Measurements from ENCODE around the gene THRAP3.
"Not testable (repeated sequence)": the region's sequence is repeated elsewhere in the genome, so short reads cannot be mapped to it uniquely, and the experiment has no call there.

The THRAP3 gene

DNA sequence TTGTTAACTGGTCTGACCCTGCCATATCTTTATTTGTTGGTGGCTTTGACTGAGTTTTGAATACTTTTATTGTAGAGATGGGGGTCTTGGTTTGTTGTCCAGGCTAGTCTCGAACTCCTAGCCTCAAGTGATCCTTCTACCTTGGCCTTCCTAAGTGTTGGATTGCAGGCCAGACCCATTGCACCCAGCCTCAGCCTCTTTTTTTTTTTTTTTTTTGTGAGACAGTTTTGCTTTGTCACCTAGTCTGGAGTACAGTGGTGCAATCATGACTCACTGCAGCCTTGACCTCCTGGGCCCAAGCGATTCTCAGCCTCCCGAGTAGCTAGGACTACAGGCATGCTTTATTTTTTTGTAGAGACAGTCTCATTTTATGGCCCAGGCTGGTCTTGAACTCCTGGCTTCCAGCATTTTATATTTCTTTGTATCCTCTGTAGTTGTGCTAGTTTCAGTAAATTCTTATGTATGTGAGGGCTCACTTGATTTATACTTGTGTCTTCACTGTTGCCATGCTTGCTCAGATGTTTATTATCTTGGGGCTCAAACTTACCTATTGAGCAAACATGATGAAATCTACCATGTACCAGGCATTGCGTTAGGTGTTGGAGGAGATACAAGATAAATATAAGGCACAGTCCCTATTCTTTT is 24.1 kb downstream of the THRAP3 start:
- DNase-seq (ENCODE audit: low spot score), result peak; percentile 34

DNA sequence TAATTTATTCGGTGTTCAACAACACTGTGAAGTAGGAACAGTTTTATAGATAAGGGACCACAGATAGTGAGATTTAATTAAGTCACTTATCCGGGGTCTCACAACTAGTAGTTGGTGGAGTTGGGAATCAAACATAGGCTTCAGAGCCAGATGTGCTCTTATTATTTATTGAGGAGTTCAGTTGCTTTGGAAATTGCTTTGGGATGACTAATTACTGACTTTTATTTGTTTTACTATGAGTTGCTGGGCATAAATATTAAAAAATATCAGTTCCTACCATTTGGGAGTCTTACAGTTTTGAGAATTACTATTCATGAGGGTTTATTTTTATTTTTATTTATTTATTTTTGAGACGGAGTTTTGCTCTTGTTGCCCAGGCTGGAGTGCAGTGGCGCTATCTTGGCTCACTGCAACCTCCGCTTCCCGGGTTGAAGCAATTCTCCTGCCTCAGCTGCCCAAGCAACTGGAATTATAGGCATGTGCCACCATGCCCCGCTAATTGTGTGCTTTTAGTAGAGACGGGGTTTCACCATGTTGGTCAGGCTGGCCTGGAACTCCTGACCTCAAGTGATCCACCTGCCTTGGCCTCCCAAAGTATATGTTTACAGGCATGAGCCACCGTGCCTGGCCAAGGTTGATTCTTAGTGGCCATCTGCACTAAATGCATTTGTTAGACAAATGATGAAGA is 27.7 kb downstream of the THRAP3 start:
- DNase-seq (ENCODE audit: low spot score), result no peak

DNA sequence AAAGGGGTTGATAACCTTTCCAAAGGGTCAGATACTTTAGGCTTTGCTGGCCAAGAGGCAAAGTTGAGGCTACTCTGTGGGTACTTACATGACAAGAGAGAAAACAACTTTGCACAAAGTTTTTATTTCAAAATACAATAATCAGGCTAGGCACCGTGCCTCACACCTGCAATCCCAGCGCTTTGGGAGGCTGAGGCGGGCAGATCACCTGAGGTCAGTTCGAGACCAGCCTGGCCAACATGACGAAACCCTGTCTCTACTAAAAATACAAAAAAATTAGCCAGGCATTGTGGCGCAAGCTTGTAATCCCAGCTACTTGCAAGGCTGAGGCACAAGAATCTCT is 28.2 kb downstream of the THRAP3 start:
- not testable (repeated sequence) for DNase-seq (ENCODE audit: low spot score)

DNA sequence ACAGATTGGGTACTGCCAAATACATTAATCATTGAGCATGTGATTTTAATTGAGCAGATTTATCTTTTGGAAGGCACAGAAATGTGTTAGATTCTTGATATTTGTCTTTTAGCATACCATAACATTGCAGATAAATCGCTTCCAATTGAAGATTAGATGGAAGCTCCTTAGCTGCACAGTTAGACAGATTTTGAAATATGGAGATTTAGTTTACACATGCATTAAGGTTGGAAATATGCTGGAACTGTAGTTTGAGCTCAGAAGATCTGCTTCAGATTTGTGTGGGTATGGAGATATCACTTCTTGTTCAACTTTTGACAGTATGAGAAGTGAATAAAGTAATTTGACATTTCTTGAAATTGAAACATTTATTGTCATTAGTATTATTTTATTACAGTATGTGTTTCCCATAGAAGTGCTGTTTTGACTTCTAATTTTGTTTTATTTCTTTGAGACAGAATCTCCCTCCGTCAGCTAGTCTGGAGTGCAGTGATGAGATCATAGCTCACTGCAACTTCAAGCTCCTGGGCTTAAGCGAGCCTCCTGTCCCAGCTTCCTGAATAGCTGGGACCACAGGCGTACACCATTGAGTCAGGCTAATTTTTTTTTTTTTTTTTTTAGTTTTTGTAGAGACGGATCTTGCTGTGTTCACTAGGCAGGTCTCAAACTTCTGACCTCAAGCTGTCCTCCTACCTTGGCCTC is 29.1 kb downstream of the THRAP3 start:
- no peak for DNase-seq (ENCODE audit: low spot score)

DNA sequence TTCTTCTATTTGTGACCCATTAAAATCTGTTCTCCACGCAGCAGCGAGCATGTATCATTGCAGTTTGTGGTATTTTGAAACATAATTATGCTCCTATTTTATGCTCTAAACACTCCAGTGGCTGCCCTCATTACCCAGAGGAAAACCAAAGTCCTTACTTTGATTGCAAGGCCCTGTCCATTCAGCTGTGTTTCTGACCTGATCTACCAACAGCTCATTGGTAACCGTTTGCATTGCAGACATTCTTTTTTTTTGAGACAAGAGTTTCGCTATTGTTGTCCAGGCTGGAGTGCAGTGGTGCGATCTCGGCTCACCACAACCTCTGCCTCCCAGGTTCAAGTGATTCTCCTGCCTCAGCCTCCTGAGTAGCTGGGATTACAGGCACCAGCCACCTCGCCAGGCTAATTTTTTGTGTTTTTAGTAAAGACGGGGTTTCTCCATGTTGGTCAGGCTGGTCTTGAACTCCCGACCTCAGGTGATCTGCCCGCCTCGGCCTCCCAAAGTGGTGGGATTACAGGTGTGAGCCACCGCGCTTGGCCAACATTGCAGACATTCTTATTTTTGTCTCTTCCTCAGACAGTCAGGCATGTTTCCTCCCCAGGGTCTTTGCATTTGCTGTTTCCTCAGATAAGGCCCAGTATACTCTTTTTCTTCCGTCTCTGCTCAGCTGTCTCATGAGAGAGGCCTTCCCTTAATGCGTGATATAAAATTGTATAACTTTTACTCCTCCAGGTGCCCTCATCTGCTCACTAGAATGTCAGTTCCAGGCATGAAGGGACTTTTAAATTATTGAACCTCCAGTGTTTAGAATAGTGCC is 32.5 kb downstream of the THRAP3 start:
- no peak for DNase-seq (ENCODE audit: low spot score)

DNA sequence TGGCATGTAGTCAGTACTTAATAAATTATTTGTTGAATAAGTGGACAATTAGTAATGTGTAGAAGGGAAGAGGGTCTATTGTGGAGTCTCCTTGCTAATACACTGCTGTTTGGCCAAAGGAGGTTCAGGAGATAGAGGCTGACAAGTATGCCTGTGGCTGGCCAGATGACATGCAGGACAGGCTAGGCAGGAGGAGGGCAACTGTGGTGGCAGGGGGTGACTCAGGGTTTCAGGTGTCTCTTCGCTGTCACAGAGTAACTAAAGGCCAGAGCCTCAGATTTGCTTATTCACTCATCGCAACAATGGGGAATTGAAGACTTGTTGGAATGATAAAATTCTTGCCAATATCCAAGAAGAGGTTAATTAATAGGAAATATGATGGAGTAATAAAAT is 33.1 kb downstream of the THRAP3 start:
- no peak for DNase-seq (ENCODE audit: low spot score)

DNA sequence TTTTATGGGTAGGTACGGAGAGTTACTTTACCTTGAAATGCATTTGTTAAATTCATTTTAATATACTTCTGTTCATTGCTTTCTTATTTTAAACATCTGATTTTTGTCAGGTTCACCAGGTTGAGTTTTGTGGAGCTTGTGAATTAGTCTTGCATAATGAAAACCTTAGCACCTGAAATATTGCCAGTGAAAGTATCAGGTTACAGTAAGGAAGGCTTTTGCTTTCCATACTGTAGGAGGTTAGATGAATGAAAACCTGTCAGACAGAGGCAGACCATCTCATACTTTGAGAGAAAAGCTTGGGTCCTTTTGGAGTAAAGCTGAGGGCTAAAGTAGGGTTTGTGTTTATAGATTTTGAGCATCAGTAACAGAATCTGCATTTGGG is 34.7 kb downstream of the THRAP3 start:
- DNase-seq (ENCODE audit: low spot score), result no peak

DNA sequence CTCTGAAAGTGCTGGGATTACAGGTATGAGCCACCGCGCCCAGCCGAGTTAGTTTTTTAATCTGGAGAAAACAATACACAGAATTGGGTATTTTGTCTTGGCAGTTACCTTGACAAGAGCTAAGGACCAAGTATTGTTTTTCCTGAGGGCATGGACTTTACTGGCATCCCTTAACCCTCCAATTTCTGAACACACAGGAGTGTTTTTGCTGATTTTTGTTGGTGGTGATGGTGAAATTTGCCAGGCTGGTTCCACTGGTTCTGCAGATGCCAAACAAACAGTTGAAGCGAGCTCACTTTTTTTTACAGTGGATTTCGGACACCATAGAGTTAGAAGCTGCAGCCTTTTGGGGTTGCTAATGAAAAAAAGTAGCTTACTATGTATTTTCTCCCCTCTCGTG is 44.7 kb downstream of the THRAP3 start:
- DNase-seq (ENCODE audit: low spot score), result no peak

DNA sequence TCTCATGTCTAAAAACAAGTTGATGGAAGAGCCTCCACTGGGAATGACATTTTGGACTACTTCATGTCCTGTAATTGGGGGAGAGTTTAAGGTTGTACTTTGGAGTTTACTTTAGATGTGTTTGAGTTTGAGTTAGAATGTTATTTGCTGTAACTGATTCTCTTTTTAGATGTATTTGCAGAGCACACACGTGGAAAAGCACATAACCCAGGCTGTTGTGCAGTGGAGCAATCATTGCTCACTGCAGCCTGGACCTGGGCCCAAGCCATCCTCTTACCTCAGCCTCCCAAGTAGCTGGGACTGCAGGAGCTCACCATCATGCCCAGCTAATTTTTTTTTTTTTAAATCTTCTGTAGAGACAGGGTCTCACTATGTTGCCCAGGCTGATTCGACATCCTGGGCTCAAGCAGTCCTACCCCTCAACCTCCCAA is 45.2 kb downstream of the THRAP3 start:
- peak; percentile 26 for DNase-seq (ENCODE audit: low spot score)

DNA sequence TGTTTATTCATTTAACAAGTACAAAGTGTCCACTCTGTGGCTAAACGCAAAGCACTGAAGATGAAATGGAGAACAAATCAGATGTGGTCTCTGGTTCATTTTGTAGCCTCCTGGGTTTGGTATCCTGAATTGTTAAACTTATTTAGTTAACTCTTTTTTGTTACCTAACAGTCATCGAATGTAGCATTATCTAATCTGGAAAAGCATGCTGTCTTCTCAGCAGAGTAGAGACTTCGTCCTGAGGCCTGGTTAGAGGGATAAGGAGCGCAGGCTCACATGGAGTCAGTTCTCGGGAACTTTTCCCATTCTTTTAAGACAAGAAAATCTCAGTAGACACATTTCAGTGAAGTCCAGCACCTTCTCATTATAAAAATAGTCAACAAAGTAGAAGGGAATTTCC is 48.8 kb downstream of the THRAP3 start:
- no peak for DNase-seq (ENCODE audit: low spot score)

DNA sequence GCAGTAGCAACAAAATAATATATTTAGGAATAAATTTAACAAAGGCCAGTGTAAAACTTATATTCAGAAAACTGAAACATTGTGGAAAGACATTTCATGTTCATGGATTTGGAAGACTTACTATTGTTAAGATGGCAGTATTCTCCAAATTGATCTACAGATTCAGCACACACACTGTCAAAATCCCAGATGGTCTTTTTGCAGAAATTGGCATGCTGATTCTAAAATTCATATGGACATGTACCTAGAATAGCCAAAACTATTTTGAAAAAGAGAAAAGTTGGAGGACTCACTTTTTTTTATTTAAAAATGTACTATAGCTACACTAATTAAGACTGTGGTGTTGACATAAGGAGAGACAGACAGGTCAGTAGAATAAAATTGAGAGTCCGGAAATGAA is 50.0 kb downstream of the THRAP3 start:
- DNase-seq (ENCODE audit: low spot score), result no peak

DNA sequence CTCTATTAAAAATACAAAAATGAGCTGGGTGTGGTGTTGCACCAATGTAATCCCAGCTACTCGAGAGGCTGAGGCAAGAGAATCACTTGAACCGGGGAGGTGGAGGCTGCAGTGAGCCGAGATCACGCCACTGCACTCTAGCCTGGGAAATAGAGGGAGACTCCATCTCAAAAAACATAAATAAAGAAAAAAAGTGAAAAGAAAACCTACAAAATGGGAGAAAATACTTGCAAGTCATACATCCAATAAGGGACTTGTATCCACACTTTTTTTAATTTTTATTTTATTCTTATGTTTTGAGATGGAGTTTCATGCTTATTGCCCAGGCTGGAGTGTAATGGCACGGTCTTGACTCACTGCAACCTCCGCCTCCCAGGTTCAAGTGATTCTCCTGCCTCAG is 52.4 kb downstream of the THRAP3 start:
- no peak for DNase-seq (ENCODE audit: low spot score)

DNA sequence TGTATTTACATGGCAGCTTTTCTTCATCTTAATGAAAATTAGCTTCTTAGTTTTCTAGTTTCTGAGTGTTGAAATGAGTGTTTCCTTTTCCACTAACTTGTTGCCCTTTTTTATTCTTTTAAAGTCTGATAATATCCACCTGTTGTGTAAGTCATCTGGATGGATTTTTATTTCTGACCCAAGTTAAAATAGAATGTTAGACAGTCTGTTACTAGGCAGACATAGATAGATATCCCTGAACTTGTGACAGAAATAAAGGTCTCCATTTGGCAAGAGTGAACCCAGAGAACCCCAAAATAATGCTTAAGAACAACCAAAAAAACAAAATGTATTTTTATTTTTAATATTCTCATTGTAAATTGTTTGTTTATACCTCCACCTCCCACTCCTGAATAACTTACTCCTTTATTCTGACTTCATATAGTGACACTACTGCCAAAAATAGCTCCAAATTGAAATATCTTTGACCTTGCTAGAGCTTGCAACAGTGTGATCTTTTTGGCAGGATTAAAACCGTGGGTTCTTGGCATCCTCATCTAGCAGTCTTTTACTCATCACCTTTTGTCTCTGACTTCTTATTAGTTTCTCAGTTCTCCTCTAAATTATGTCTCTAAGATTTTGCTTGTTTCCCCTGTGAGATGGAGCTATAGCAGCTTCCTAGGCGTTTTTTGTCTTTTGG is 55.0 kb downstream of the THRAP3 start:
- DNase-seq (ENCODE audit: low spot score), result no peak

DNA sequence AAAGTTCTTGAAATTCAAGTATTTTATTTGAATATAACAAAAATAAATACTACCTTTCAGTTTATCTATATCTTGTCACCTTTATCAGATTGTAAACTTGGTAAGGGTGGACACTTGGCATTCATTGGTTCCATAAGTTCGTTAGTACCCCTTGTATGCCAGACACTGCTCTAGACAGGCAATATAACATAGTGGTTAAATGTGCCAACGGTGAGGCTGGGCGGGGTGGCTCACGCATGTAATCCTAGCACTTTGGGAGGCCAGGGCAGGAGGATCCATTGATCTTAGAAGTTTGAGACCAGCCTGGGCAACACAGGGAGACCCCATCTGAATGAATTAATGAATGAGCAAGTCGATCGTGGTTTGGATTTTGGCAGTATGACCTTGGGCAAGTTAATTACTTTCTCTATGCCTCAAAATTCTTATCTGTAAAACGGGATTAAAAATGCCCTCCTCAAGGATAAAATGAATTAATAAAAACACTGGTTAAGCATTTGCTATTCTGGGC is 55.6 kb downstream of the THRAP3 start:
- no peak for DNase-seq (ENCODE audit: low spot score)

DNA sequence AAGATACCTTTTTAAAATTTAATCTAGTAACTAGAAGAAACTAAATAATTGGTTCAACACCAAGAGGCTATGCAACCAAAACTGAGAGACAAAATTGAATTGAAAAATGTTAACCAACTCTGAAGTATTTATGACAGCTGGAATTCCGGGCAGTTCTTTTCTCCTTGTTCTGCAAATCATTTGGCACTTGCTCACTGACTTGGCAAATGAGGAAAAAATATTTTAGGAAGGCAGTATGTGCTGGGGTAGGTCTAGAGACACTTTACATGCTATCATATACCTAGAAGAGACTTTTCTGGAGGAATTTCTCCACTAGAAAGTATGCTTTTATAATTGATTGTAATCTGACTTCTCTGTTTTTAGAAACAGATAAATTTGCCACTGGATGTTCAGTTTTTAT is 59.8 kb downstream of the THRAP3 start:
- no peak for DNase-seq (ENCODE audit: low spot score)

DNA sequence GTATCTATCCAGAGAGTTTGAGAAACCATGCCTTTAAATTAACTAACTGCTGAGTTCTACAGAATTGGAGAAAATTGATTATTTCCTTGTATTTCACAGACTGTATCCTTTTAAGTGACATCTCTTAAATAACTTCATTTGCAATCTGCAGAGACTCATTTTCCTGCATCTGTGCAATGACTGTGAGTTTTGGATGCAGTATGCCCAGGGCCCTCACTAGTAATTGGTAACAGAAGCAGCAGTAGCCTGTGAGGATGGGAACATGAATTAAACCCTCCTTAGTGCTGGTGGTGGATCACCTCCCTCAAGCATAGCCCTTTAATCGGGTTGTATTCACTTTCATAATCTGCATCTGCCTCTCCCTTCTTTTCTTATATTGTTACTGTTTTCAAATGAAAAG is 60.3 kb downstream of the THRAP3 start:
- DNase-seq (ENCODE audit: low spot score), result no peak

DNA sequence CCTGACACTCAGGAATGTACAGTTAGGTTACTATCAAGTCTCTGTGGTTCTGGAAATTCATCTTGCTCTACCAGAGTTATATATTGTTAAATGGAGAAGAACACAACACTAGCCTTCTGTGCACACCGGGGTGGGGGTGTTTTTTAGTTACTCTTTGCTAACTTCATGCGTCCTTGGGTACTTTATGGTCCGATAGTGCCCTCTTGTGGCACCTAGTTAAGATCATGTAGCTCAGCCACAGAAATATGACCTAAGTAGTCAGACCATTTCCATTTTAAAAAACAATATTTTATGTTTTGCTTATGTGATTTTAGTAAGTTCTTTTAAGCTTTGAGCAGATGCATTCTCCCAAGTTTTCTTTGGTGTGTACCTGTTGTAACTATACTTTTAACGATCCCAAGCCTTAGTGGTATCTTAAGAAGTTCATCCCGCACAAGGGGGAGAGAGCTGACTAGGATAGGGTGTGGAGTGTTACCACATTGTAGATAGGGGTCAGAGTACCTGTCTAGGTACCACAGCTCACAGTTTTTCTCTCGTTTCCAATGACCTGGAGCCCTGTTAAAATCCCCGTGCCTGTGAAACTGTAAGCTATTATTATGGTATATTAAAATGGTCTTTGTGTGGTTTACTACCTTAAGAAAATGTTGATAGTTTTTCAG is 61.3 kb downstream of the THRAP3 start:
- DNase-seq (ENCODE audit: low spot score), result peak; percentile 47

DNA sequence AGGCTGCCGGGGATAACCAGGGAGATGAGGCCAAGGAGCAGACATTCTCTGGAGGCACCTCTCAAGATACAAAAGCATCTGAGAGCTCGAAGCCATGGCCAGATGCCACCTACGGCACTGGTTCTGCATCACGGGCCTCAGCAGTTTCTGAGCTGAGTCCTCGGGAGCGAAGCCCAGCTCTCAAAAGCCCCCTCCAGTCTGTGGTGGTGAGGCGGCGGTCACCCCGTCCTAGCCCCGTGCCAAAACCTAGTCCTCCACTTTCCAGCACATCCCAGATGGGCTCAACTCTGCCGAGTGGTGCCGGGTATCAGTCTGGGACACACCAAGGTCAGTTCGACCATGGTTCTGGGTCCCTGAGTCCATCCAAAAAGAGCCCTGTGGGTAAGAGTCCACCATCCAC is 62.6 kb downstream of the THRAP3 start:
- DNase-seq (ENCODE audit: low spot score), result no peak

DNA sequence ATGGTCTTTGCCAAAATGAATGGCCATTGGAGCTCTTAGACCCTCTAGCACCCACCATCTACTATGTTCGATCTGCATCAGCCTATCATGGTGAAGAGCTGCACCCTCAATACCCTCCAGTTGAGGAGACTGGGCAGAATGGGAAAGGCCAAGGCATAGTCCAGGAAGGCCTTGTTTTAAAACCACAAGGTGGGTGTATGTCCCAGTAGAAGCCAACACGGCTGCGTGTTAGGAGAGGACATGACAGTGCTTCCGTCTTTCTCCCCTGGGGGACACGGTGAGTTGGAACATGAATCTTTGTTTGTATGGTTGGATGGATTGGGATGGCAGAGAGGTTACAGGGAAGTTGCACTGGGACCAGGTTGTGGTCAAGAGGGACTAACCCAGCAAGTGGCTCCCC is 63.4 kb downstream of the THRAP3 start:
- no peak for DNase-seq (ENCODE audit: low spot score)

DNA sequence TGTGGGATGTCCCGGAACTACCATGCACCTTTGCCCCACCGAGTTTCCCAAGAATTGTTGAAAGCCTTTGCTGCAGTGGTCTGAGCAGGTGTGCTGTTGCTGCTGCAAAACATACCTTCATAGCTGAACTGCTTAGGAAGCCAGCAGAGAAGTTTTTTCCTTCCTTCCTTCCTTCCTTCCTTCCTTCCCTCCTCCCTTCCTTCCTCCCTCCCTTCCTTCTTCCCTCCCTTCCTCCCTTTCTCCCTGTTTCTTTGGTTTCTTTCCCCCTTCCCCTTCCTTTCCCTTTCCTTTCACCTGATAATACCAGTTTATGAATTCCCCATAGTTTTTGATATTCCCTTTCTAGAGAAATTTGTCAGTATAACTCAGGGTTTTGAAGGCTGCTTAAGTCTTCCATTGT is 71.1 kb downstream of the THRAP3 start:
- DNase-seq (ENCODE audit: low spot score), result no peak

DNA sequence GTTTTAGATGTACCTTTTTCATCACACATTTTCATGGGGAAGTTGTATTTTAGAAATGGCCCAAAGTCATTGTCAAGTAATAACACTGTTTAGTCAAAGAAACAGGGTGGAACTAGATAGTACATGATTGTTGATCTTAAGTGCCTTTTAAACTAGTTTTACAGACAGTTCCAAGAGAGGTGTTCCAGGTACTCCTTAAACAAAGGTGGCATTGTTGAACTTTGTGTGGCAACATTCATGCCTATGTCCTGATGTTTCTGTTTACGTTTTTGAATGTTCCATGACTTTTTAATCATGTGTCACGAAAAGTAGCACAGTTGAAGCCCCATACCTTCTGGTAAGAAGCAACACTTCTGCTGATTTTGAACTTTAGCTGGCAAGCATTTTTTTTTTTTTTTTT is 72.8 kb downstream of the THRAP3 start:
- DNase-seq (ENCODE audit: low spot score), result no peak

Data from HuH-7 (cell line).